ENCODE results near the gene ADGRG1. TPM values are rescaled to one million over a fixed set of nuclear protein-coding genes. Genes with fewer than 3 reads are reported as not detected.

The ADGRG1 gene
- total RNA-seq, 1 donor from 2014 or later = 67.1 TPM

- no peaks in the 10 kb centered on the region for H3K9me3 Mint-ChIP-seq
- peaks cover 32% of the 10 kb centered on the region for H3K4me1 Mint-ChIP-seq
- H3K27ac Mint-ChIP-seq = no peak overlapping the region
- DNase-seq (ENCODE audit: low spot score in 2 of 2, unreplicated experiment in 2 of 2) = peak in 1 of 2 experiments; percentile 30
- no peak overlapping the region for H3K4me3 Mint-ChIP-seq
- H3K27me3 Mint-ChIP-seq (ENCODE audit: low read depth) = no peaks in the 10 kb centered on the region
- no peak for TF ChIP-seq CTCF (IDR thresholded peaks at IDR 0.05; ENCODE audit: unreplicated experiment)
- H3K36me3 Mint-ChIP-seq = no peaks in the 10 kb centered on the region
Observed at GRCh38 chr16:57616241-57616640, 12.2 kb upstream of the ADGRG1 start.

GRCh38 chr16:57616876-57617275 is 11.6 kb upstream of the ADGRG1 start:
- Mint-ChIP-seq H3K27ac (no peak overlapping the region), H3K36me3 (no peaks in the 10 kb centered on the region), H3K27me3 (ENCODE audit: low read depth) (no peaks in the 10 kb centered on the region), H3K4me1 (peaks cover 35% of the 10 kb centered on the region), H3K9me3 (no peaks in the 10 kb centered on the region), H3K4me3 (no peak overlapping the region)
- DNase-seq (ENCODE audit: low spot score in 2 of 2, unreplicated experiment in 2 of 2) = no peak
- TF ChIP-seq CTCF (IDR thresholded peaks at IDR 0.05; ENCODE audit: unreplicated experiment) = no peak

GRCh38 chr16:57617604-57618111 is 10.8 kb upstream of the ADGRG1 start:
- H3K4me3 Mint-ChIP-seq = no peak overlapping the region
- H3K27ac Mint-ChIP-seq = peak overlapping the region; percentile 94
- no peaks in the 10 kb centered on the region for H3K9me3 Mint-ChIP-seq
- H3K4me1 Mint-ChIP-seq = peaks cover 43% of the 10 kb centered on the region
- no peaks in the 10 kb centered on the region for H3K27me3 Mint-ChIP-seq (ENCODE audit: low read depth)
- H3K36me3 Mint-ChIP-seq = no peaks in the 10 kb centered on the region
- DNase-seq (ENCODE audit: low spot score in 2 of 2, unreplicated experiment in 2 of 2) = peak in 1 of 2 experiments; percentile 31
- TF ChIP-seq CTCF (IDR thresholded peaks at IDR 0.05; ENCODE audit: unreplicated experiment) = no peak

GRCh38 chr16:57618296-57619132 is 9.9 kb upstream of the ADGRG1 start:
- H3K4me3 Mint-ChIP-seq = no peak overlapping the region
- no peaks in the 10 kb centered on the region for H3K36me3 Mint-ChIP-seq
- H3K27me3 Mint-ChIP-seq (ENCODE audit: low read depth) = no peaks in the 10 kb centered on the region
- peak in 1 of 2 experiments; percentile 51 for DNase-seq (ENCODE audit: low spot score in 2 of 2, unreplicated experiment in 2 of 2)
- H3K9me3 Mint-ChIP-seq = no peaks in the 10 kb centered on the region
- H3K27ac Mint-ChIP-seq = peak overlapping the region; percentile 94
- H3K4me1 Mint-ChIP-seq = peaks cover 49% of the 10 kb centered on the region
- TF ChIP-seq CTCF (IDR thresholded peaks at IDR 0.05; ENCODE audit: unreplicated experiment) = no peak

- TF ChIP-seq CTCF (IDR thresholded peaks at IDR 0.05; ENCODE audit: unreplicated experiment) = no peak
- Mint-ChIP-seq H3K36me3 (no peaks in the 10 kb centered on the region), H3K4me1 (peaks cover 55% of the 10 kb centered on the region), H3K27ac (peak overlapping the region; percentile 94), H3K27me3 (ENCODE audit: low read depth) (no peaks in the 10 kb centered on the region), H3K9me3 (no peaks in the 10 kb centered on the region), H3K4me3 (peak overlapping the region; percentile 63)
- no peak for DNase-seq (ENCODE audit: low spot score in 2 of 2, unreplicated experiment in 2 of 2)
Observed at GRCh38 chr16:57619133-57619605, 9.3 kb upstream of the ADGRG1 start.
